Measurements from ENCODE around the gene SUN5.
"Not testable (repeated sequence)": the region's sequence is repeated elsewhere in the genome, so short reads cannot be mapped to it uniquely, and the experiment has no call there.

The SUN5 gene

GRCh38 chr20:32965115-32965514 lies 39.1 kb downstream of the SUN5 start:
- no peak for DNase-seq (ENCODE audit: low spot score)

- DNase-seq (ENCODE audit: low spot score) = no peak
Observed at GRCh38 chr20:32964575-32964974, 39.7 kb downstream of the SUN5 start.

DNA sequence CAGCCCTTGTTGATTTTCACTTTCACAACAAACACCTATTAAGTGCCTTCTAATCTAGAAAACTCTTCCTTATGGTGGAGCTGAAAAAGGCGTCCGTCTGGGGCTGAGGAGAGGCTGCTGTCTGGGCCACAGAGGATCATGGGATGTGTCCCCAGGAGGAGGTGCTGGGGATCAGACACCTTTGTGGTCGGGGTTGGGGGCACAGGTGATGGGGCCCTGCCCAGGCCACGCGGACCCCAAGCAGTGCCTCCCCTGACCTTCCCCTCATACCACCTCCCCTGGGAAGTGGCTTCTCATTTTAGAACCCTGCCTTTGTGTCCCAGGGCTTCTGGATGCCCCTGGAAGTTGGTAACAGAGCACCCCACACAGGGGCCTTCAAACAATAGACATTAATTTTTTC lies 41.1 kb downstream of the SUN5 start:
- peak; percentile 2 for DNase-seq (ENCODE audit: low spot score)

- DNase-seq (ENCODE audit: low spot score) = not testable (repeated sequence)
Observed at GRCh38 chr20:32962646-32963045, 41.6 kb downstream of the SUN5 start.

GRCh38 chr20:32962053-32962452 lies 42.2 kb downstream of the SUN5 start:
- peak; percentile 1 for DNase-seq (ENCODE audit: low spot score)

DNA sequence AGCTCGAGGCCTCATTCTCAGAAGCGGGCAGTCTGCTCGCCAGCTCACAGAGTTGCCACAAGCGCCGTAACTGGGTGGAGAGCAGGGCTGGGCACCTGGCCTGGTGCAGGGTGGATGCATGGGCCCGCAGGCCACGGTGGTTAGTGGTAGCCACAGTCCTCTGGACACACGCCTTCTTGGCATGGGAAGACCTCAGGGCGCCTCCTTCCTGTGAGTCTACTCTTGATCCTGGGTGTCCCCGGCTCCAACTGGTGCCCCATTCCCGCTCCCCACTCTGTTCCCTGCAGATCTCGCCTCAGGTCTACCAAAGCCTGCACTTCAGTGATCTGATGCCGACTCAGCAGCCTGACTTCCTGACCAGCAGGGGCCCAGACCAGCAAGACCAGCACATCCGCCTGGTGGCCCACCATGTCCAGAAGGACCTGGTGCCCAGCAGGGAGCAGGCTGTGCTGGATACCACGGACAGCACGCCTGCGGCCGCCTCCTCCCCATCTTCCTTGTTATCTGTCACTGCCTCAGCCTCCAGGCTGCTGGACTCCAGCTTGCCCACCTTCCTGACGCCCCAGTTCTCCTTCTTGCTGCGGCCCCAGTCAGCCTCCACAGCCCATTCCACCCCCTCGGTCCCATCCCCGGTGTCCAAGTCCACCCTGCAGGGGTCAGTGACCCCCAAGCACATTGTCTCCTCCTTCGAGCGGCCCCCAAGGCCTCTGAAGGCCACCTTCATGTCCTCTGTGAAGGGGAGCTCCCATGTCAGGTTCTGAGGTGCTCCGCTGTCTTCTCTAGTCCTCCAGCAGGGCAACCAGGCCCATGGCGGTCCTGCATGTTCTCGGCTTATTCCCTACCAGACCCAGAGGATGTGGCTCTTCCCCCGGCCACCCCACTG lies 43.1 kb downstream of the SUN5 start:
- peak; percentile 3 for DNase-seq (ENCODE audit: low spot score)

DNA sequence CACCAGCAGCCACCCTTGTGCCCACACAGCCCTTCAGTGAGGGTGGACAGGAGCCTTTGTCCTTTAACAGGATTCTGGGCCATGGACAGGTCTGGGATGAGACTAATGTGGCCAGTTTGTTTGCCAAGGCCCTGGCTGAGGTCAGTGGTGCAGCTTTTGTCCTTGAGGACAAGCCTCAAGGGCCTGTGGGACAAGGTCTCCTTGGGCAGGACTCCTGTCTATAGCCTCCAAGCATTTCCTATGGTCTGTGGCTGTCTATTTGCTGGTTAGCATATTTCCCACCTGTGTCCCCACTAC lies 44.1 kb downstream of the SUN5 start:
- DNase-seq (ENCODE audit: low spot score) = no peak

DNA sequence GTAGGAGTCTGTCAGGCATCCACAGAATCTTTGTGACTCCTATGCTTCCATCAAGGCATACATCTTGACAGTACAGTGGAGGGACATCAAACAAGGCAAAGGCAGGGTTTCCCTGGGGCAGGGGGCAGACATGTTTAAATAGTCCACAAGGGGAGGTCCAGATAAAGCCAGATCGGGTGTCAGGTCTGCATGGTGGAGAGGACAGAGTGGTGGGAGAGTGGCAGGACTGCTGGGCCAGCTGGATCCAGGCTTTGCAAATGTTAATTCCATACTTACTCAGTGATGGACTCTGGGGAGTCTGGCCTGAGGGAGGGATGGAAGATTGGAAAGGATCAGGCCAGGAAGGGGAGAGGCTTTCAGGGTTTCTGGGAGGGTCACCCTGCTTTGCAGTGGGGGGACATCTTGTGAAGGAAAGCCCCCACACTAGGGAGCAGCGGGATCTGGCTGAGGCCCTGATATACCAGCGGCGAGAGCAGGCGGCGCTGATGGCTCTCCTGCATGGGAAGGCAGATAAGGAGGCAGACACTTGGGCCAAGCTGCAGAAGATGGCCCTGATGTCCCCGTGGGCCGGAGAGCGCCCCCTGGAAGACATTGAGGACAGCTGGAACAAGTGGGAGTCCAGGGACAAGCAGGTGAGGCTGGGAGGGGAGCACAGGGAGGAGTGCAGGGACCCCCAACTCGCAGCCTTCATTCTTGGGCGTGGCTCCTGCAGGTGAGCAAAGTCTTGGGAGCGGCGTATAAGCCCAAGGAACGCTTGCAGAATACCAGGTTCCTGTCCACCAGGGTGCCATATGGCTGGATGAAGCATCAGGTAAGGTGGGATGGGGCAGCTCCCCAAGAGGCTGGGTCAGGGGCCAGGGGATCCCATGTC lies 44.6 kb downstream of the SUN5 start:
- peak; percentile 2 for DNase-seq (ENCODE audit: low spot score)

GRCh38 chr20:32958574-32958973 lies 45.7 kb downstream of the SUN5 start:
- no peak for DNase-seq (ENCODE audit: low spot score)

- DNase-seq (ENCODE audit: low spot score) = no peak
Observed at GRCh38 chr20:32957459-32957858, 46.8 kb downstream of the SUN5 start.

- DNase-seq (ENCODE audit: low spot score) = not testable (repeated sequence)
Observed at GRCh38 chr20:32950539-32950938, 53.7 kb downstream of the SUN5 start.

GRCh38 chr20:32946629-32947028 lies 57.6 kb downstream of the SUN5 start:
- no peak for DNase-seq (ENCODE audit: low spot score)

DNA sequence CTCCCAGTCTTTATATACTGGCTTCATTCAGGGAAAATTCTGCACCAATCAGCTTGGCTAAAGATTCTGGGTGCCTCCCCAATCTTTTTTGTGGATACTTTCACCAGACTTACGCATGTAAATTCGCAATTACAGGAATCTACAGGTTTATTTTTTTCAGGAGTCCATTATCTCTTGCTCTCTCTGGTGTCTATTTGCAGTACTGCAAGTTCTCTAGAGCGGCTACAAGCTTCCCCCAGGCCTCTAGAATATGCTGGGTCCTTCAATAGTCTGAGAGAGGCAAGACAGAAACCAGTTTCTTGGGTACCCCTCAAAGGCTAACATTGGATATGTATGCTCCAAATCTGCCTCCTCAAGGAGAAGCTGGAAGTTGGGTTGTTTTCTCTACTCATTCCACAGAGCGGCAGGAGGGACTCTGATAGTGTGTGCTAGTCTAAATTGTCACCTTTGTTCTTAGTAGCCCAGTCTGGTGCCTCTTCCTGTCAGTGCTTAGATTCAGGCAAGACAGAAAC lies 58.5 kb downstream of the SUN5 start:
- DNase-seq (ENCODE audit: low spot score) = peak; percentile 52

DNA sequence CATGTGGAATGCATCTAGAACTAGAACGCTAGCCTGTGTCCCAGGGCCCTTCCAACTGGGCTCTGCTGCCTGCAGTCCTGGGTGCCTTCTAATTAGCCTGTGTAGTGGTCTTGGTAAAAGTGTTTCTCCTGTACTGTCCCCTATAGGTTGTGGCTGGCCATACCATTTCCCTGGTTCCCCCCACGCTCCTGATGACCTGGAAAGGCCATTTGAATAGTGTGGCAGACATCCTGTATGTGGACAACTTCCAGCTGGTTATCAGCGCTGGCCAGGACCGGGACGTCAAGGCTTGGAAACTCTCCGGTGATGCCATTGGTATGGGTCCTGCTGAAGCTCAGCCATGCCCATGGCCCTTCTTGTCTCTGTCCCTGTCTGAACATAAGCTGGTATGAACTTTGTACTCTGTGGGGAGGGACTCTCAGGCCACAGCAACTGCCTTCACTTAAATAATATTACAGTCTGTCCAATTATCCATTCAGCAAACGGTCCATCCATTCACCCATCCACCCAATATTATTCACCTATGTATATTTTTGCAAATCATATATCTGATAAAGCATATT lies 60.7 kb downstream of the SUN5 start:
- no peak for DNase-seq (ENCODE audit: low spot score)

- no peak for DNase-seq (ENCODE audit: low spot score)
Observed at GRCh38 chr20:32941155-32941885, 62.9 kb downstream of the SUN5 start.

DNA sequence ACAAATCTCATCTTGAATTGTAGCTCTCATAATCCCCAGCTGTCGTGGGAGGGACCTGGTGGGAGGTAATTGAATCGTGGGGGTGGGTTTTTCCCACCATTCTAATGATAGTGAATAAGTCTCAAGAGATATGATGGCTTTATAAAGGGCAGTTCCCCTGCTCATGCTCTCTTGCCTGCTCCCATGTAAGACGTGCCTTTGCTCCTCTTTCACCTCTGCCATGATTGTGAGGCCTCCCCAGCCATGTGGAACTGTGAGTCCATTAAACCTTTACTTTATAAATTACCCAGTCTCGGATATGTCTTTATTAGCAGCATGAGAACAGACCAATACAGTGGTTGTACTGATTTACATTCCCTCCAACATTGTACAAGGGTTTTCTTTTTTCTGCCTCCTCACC lies 69.7 kb downstream of the SUN5 start:
- DNase-seq (ENCODE audit: low spot score) = no peak
